ENCODE measurements around the gene SARDH. TPM values are rescaled to one million over a fixed set of nuclear protein-coding genes. Genes with fewer than 3 reads are reported as not detected.

Gene SARDH
- total RNA-seq, 1 experiment from 2014 or later, result 5.3 TPM

DNA sequence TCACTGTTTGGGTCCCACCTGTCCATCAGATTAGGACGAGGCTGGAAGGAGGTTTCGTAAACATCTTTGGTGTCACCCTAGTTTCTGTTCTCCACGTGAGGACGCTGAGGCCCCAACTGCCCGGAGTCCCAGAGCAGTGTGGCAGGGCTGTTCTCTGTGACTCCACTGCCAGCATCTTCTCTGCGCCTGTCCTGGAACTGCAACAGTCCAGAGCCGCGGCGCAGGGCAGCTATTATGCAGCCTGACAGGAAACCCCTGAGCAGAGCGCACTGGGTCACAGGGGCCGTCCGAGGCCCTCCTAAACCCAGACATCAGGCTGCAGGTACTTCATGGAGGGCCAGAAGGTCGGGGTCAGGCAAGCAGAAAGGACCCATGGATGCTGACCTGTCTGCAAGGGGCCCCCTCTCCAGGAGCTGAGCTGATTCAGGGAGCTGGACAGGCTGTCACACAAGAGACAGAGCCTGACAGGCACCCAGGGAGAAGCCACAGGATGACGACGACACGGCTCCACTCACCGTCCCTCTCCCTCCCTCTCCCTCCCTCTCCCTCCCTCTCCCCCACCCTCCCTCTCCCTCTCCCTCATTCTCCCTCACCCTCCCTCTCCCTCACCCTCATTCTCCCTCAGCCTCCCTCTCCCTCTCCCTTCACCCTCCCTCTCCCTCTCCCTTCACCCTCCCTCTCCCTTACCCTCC is 70.2 kb downstream of the SARDH start:
- no peak overlapping the region for H4K91ac ChIP-seq (ENCODE audit: insufficient read length, low read depth, low read length)
- H3K27me3 Mint-ChIP-seq (ENCODE audit: low read depth), result peaks cover 3% of the 10 kb centered on the region
- no peak overlapping the region for H4K8ac ChIP-seq (replicated peaks; ENCODE audit: insufficient read length, low read depth, low read length)
- TF ChIP-seq, protein P1, sequence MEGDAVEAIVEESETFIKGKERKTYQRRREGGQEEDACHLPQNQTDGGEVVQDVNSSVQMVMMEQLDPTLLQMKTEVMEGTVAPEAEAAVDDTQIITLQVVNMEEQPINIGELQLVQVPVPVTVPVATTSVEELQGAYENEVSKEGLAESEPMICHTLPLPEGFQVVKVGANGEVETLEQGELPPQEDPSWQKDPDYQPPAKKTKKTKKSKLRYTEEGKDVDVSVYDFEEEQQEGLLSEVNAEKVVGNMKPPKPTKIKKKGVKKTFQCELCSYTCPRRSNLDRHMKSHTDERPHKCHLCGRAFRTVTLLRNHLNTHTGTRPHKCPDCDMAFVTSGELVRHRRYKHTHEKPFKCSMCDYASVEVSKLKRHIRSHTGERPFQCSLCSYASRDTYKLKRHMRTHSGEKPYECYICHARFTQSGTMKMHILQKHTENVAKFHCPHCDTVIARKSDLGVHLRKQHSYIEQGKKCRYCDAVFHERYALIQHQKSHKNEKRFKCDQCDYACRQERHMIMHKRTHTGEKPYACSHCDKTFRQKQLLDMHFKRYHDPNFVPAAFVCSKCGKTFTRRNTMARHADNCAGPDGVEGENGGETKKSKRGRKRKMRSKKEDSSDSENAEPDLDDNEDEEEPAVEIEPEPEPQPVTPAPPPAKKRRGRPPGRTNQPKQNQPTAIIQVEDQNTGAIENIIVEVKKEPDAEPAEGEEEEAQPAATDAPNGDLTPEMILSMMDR (conservative IDR thresholded peaks at IDR 0.05), result no peak
- no peak overlapping the region; the same call in 1 of the 2 replicates for H3K14ac ChIP-seq (ENCODE audit: insufficient read depth, low read length)
- peaks cover 3 to 12% (median 6%) of the 10 kb centered on the region in 3 experiments; a peak in 6 of 7 replicates for H3K36me3 Mint-ChIP-seq (ENCODE audit: insufficient read depth in 1 of 3, low read depth in 3 of 3)
- no peak overlapping the region for H3T11ph ChIP-seq (ENCODE audit: low read length)
- no peak overlapping the region for H2BK20ac ChIP-seq (ENCODE audit: low read depth, low read length, poor library complexity, severe bottlenecking)
- WGBS (ENCODE audit: extremely low coverage, insufficient read length, low lambda C conversion rate), result no CpG with 5 or more reads among the region's 17 CpGs
- H3K23ac ChIP-seq (ENCODE audit: insufficient read length, low read depth, low read length), result no peak overlapping the region
- H4K5ac ChIP-seq (ENCODE audit: insufficient read length, low read depth, low read length), result no peak overlapping the region
- no peak overlapping the region for H2BK15ac ChIP-seq (ENCODE audit: low read depth, low read length)
- H3K79me2 ChIP-seq (ENCODE audit: insufficient read depth, low read length), result no peaks in the 10 kb centered on the region
- no peak overlapping the region for H3K4me2 ChIP-seq (ENCODE audit: insufficient read depth, insufficient read length, low read length)
- H2AFZ ChIP-seq (ENCODE audit: low read length), result no peak overlapping the region
- no peak overlapping the region for H3K9ac ChIP-seq (ENCODE audit: extremely low read depth, insufficient read length, low read length)
- H3K27me3 ChIP-seq (ENCODE audit: insufficient read depth, low read length), result no peaks in the 10 kb centered on the region
- H3K4ac ChIP-seq (ENCODE audit: low read depth, low read length), result no peak overlapping the region
- no peak overlapping the region for H2BK5ac ChIP-seq (ENCODE audit: insufficient read length, low read length)
- peaks cover 2 to 8% of the 10 kb centered on the region in 2 experiments; a peak in 3 of 5 replicates for H3K9me3 Mint-ChIP-seq
- H3K27ac ChIP-seq (ENCODE audit: insufficient read length, low read depth, low read length), result no peak overlapping the region
- no peak overlapping the region for H3K27ac Mint-ChIP-seq
- H2BK120ac ChIP-seq (ENCODE audit: low read depth, low read length, poor library complexity, severe bottlenecking), result no peak overlapping the region
- H3K18ac ChIP-seq (ENCODE audit: insufficient read length, low read depth, low read length), result no peak overlapping the region
- H2BK12ac ChIP-seq (ENCODE audit: insufficient read length, low read depth, low read length), result no peak overlapping the region
- DNase-seq, result no peak
- no peaks in the 10 kb centered on the region for H3K4me1 ChIP-seq (ENCODE audit: insufficient read depth, low read length)
- no peak overlapping the region for H3K4me3 Mint-ChIP-seq
- no peaks in the 10 kb centered on the region for H4K20me1 ChIP-seq (ENCODE audit: control insufficient read depth, insufficient read depth, insufficient read length)
- no peaks in the 10 kb centered on the region for H3K9me3 ChIP-seq (ENCODE audit: control insufficient read depth, low read depth, low read length)
- H3K23me2 ChIP-seq (ENCODE audit: insufficient read length, low read depth, low read length, poor library complexity, severe bottlenecking), result no peaks in the 10 kb centered on the region
- H3K56ac ChIP-seq (ENCODE audit: insufficient read length, low read depth, low read length), result no peak overlapping the region
- H3K4me1 Mint-ChIP-seq, result peaks cover 2 to 10% of the 10 kb centered on the region in 2 experiments; a peak in 2 of 4 replicates
- H3K79me1 ChIP-seq (ENCODE audit: insufficient read depth, low read depth, low read length, poor library complexity, severe bottlenecking), result no peaks in the 10 kb centered on the region
- H2AK5ac ChIP-seq (ENCODE audit: insufficient read length, low read length), result no peak overlapping the region

Data from H9 (cell line).